ENCODE data around the gene GRK2. TPM values are rescaled to one million over a fixed set of nuclear protein-coding genes. Genes with fewer than 3 reads are reported as not detected.
A peak's percentile ranks its signal among the peaks of the same experiment; 100 is the strongest.

GRK2 gene
- polyA plus RNA-seq, 4 donors: 51.5 to 68.7 (median 53.0) TPM

DNA sequence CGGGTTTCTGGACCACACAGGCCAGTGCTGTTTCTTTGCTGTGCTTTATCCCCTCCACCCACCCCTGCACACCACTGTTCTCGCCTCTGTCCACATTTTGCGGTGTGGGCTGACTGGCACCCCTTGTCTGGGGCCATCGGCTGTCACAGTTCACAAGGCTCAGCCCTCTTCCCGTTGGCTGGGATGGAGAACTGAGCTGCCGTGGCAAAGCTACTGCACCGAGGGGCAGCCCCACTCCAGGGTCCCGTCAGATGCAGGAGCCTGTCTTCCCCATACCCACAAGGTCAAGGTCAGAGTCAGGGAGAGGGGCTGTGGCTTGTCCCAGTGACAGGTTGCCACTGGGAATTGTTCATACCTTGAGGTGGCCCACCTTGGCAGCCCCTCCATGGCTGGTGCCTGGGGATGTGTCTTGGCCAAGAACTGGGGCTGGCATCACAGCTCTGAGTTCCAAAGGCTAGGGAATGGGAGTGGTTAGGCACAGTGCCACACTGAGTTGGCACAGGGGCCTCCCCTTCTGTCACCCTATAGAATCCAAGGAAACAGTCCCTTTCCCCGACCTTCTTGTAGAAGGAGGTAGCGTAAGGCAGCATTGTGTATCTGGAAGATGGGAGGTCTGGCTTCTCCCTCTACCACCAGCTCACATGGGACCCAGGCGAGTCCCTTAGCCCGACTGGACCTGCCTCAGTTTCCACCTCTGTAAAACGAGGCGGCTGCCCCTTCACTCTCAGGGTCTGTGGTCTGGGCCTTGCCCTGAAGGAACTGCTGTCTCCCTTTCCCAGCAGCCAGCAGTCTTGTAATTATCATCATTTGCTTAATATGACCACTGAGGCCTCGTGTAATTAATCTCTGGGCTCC is 3.4 kb downstream of the GRK2 start:
- no peak for DNase-seq (ENCODE audit: low read depth in 4 of 4, low spot score in 2 of 4)

DNA sequence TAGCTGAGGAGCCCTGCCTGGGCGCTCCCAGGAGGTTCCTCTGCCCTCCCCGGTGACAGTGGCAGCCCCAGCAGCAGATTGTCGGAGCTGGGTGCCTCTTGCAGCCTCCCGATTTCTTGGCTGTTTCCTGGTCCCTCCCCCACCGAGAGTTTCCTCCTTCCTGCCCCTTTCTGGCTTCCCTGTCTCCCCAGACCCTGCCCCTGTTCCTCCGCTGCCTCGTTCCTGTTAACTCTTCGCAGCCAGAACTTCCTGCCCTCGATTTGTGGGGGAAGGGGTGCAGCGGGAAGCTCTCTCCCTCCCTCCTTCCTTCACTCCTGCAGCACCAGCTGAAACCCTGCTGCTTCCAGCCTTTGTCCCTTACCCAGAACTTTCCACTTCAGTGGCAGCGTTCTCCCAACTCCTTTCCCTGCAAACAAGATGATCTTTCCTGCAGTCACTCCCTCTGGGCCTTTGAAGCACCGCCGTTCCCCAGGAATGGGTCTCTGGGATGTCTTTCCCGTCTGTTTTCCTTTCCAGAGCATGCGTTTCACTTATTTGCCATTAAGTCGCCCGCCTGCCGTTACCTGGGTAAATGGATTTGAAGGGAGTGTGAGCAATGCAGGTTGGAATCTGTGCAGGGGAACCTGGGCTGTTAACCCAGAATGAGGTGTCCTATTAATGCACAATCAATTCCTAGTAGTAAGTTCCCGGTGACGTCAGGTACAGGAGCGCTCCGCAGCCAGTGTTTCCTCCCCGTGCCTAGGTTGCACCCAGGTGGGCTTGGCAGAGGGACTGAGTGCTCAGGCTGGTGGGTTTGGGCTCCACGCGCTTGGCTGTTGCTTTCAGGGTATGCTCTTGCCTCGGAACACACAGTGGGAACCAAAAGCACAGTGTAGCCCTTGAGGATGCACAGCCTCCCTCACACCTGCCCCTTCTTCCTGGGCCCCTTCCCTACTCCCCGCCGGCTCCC is 4.3 kb downstream of the GRK2 start:
- DNase-seq (ENCODE audit: low read depth in 4 of 4, low spot score in 2 of 4): peak in 2 of 4 donors; percentile 31 to 53

DNA sequence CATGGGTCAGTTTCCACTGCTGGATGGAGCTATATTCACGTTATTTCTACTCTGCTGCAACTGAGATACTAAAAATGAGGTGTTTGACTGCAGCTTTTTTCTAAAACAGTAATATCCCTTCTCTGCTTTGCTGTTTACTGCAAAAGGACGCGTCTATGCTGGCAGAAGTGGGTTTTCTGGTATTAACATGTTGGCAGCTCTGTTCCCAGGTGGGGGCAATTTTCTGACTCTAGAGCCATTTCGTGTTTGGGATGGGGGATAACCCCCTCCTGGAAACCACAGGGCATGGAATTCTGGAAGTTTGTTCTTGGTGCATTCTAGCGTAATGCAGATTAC is 4.9 kb downstream of the GRK2 start:
- DNase-seq (ENCODE audit: low read depth in 4 of 4, low spot score in 2 of 4): no peak

GRCh38 chr11:67271541-67272284 is 5.4 kb downstream of the GRK2 start:
- no peak for DNase-seq (ENCODE audit: low read depth in 4 of 4, low spot score in 2 of 4)

GRCh38 chr11:67272327-67273259 is 6.3 kb downstream of the GRK2 start:
- no peak for DNase-seq (ENCODE audit: low read depth in 4 of 4, low spot score in 2 of 4)

- DNase-seq (ENCODE audit: low read depth in 4 of 4, low spot score in 2 of 4): no peak
Observed at GRCh38 chr11:67273260-67273990, 7.2 kb downstream of the GRK2 start.

DNA sequence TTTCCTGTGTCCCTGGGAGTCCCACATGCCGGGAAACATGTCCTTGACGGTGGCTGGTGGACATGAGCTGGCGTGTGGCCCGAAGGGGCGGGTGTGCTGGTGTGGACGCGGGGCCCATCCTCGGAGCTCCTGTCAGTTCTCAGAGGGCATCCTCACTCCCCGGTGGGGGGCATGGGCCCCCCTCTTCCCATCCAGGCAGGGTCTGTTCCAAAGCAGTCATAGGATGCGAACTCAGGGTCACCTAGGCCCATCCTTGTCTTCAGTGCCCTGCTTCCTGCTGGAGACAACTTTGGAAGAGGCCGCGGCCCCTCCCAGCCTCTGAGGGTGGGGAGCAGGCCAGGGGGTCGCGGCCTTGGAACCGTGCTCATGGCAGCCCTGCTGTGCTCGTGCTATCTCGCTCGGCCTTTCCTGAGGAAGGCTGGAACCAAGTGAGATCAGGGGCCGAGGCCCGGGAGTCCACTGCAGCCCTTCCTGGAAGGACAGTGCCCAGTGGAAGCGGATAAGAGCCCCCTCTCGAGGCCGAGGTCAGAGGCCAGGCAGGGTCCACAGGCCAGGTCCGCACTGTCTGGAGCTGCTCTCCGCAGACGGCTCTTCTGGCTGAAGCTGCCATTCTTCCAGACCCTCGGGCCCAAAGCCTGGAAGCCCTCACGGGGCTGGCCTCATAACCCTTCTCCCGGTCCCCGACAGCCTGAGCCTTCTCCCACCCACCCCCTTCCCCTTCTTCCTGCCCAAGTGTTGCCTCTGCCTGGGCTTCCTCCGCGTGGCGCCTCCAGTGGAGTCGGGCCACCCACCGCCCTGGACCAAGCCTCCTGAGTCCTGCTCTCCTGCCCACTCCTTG is 8.7 kb downstream of the GRK2 start:
- DNase-seq (ENCODE audit: low read depth in 4 of 4, low spot score in 2 of 4): no peak

GRCh38 chr11:67275606-67276409 is 9.5 kb downstream of the GRK2 start:
- no peak for DNase-seq (ENCODE audit: low read depth in 4 of 4, low spot score in 2 of 4)

DNA sequence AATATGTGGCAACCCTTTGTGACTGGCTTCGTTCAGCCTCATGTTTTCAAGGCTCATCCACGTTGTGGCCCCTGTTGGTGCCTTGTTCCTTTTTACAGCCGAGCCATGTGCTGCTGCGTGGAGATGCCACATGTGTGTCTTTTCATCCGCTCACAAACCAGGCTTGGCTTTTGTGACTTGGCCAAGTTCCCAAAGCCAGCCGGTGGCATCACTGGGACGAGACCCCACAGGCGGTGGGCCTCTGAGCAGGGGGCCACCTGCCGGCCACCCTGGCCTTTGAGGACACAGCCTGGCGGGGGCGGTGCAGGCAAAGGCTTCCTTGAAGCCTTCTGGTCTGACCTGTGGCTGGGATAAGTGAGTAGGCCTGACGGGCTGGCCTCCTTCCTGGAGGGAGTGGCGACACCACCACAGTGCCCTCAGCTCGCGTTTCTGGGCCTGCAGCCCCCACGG is 10.5 kb downstream of the GRK2 start:
- DNase-seq (ENCODE audit: low read depth in 4 of 4, low spot score in 2 of 4): no peak

DNA sequence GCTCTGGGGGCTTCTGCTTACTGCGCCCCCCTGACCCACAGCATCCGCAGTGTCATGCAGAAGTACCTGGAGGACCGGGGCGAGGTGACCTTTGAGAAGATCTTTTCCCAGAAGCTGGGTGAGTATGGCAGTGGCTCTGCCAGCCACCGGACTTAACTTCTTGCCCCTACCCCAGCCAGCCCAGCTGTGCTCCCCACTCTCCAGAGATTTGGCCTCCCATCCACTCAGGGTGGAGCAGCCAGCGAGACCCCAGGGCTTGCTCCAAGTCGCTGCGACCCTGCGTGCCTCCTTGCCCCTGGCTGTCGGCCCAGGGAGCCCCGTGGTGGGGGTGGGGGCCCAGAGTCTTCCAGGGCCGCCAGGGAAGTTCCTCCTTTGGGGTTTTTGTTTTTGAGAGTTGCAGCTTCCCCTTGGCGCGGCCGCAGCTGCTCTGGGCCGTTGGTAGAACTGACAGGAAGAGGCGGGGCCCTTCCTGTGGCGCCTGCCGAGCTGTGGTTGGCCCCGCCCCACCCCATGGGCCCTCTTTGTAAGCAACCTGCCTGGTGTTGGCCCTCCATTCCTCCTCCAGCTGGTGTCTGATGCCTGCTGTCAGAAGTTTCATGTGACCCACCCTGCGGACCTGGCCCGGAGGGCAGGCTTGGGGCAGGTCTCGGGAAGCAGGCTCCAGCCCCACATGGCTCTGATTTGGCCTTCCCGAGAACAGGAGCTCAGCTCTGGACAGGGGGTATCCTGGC is 11.1 kb downstream of the GRK2 start:
- peak in 1 of 4 donors; percentile 45 for DNase-seq (ENCODE audit: low read depth in 4 of 4, low spot score in 2 of 4)

- no peak for DNase-seq (ENCODE audit: low read depth in 4 of 4, low spot score in 2 of 4)
Observed at GRCh38 chr11:67278135-67278938, 12.1 kb downstream of the GRK2 start.

- no peak for DNase-seq (ENCODE audit: low read depth in 4 of 4, low spot score in 2 of 4)
Observed at GRCh38 chr11:67278939-67279588, 12.8 kb downstream of the GRK2 start.

- no peak for DNase-seq (ENCODE audit: low read depth in 4 of 4, low spot score in 2 of 4)
Observed at GRCh38 chr11:67279589-67280340, 13.5 kb downstream of the GRK2 start.

DNA sequence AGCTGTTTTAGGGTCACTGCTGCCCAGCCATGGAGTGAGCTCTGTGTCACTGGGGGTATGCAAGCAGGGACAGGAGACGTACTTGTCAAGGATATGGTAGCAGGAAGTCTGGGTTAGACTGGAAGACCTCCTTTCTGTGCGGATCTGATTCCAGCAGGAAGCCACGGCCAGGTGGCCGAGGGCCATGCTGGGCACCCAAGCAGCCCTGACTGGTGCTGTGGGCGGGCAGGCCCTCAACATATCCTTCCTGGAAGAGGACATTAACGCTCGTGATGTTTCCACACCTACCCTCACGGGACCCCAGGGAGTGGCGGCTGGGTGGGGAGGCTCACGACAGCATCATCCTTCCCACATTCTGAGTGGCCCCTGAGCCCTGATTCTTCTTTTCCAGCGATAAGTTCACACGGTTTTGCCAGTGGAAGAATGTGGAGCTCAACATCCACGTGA is 14.1 kb downstream of the GRK2 start:
- DNase-seq (ENCODE audit: low read depth in 4 of 4, low spot score in 2 of 4): no peak
